ENCODE data around the gene UBE2O.

UBE2O gene

GRCh38 chr17:76437467-76438402 is 15.2 kb downstream of the UBE2O start:
- DNase-seq: no peak

- DNase-seq: no peak
Observed at GRCh38 chr17:76435751-76436150, 17.2 kb downstream of the UBE2O start.

DNA sequence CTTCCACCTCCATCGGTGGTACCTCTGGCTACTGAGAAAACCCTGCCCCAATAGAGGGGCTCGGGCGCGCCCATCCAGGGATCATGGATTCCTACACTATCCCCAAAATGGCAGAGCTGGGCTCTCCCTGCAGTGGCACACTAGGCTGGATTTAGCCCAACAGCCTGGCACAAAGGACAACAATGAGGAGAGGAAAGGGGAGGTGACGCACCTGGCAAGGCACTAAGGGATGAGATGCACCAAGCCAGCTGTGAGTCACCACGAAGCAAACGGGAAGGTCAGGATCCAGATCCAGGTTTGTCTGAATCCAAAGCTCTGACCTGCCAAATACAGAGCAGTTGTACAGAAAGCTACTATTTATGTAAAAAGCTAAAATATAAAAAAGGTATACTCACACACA is 18.1 kb downstream of the UBE2O start:
- DNase-seq: no peak

DNA sequence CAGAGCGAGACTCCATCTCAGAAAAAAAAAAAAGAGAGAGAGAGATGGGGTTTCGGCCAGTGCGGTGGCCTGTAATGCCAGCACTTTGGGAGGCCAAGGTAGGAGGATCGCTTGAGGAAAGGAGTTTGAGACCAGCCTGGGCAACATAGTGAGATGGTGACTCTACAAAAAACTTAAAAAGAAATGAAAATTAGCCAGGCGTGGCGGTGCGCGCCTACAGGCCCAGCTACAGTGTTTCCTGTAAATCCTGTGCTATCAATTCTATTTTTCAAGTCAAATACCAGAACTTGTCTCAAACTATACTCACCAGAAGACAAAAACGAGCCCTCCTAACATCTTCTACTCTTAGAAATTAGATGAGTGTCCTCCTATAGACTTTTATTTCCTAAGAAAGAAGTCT is 19.3 kb downstream of the UBE2O start:
- no peak for DNase-seq

GRCh38 chr17:76432712-76433336 is 20.1 kb downstream of the UBE2O start:
- DNase-seq: no peak

GRCh38 chr17:76432004-76432403 is 20.9 kb downstream of the UBE2O start:
- DNase-seq: no peak

DNA sequence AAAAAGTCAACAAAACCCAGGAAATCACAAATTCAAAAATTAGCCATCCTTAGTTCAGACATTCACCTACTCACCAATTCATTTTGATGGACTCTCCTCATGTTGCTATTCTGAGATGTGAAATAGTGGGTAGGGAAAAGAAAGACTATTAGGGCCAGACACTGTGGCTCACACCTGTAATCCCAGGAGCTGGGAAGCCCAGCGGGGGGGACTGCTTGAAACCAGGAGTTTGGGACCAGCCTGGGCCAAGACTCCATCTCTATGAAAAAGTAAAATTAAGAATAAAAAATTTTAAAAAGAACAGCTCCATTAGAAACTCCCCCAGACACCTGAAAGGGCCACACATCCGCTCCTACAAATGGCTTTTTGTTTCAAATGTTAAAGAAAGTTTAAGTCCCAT is 21.4 kb downstream of the UBE2O start:
- no peak for DNase-seq

DNA sequence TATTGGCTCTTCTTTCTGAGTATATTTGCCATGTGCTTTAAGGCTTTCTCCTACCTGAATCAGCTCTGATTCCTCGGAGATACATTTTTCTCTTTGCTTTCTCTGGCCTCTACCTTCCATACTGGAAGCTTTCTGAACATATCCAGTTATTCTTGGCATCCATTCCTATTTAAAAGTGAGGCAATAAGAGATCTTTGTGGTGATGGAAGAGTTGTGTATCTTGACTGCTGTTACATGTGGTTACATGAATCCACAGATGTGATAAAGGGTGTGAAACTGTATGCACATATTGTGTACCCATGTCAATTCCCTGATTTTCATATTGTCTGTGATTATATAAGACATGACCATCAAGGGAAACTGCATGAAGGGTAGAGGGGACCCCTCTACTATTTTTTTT is 24.4 kb downstream of the UBE2O start:
- no peak for DNase-seq

DNA sequence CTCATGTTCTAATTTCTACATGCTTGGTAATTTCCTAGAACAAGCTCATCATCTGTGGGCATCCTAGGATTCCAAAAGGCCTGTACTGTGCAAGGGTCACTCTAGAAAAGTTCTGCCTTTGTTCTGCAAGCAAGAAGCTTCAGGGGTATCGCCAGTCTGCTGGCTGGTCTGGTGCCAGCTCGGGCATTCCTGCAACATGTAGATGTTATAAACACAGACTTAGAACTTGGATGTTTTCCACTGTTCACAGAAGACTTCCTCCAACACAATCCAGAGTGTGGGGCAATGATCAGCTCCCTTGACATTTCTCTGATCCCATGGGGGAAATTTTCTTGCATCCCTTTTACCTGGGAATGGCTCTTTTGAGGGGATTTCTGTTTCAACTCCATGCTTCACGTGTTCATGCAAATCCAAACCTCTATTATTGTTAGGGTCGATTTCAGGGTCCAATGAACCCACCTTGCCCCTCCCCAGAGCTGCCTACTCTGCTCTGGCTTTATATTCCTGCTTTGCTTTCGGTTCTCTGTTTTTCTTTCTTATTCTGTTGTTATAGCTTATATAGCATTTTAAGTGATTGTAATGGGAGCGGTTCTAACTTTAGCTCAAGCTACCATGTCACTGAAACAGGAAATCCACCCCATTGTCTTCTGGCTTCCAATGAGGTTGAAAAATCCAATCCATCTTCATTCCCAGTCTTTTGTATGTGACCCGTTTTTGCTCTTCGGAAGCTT is 25.3 kb downstream of the UBE2O start:
- no peak for DNase-seq

DNA sequence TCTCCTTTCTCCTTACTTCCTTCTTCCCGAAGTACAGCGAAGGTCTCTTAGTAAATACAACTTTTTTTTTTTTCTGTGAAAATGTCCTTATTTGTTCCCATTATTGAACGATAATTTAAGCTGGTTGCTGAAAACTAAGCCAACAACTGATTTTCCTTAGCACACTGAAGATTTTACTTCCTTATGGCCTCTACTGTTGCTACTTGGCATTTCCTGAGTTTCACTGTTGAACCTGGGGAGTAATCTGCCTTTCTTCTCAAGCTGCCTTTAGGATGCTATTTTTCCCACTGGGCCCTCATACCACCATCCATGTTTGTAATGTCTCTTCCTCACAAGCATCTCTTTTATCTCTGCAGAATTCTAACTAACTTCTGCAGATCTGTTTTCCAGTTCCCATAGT is 26.1 kb downstream of the UBE2O start:
- no peak for DNase-seq

DNA sequence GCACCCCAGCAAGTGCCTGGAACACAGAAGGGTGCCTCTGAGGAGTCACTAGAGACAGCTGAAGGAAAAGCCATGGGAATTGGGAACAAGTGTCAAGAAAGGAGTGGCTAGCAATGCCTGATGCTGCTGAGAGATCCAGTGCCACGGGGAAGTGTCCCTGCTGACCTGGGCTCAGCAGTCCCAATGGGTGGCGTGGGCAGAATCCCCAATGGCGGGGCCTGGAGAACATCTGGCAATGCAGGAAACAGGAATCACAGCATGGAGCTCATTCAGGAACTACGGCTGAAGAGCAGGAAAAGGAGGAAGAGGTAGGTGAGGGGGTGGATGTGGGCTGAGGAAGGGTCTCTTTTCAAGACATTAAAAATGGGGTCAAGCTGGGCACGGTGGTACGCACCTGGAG is 30.1 kb downstream of the UBE2O start:
- DNase-seq: no peak

- DNase-seq: no peak
Observed at GRCh38 chr17:76422406-76422805, 30.5 kb downstream of the UBE2O start.

GRCh38 chr17:76421044-76421407 is 31.9 kb downstream of the UBE2O start:
- no peak for DNase-seq

DNA sequence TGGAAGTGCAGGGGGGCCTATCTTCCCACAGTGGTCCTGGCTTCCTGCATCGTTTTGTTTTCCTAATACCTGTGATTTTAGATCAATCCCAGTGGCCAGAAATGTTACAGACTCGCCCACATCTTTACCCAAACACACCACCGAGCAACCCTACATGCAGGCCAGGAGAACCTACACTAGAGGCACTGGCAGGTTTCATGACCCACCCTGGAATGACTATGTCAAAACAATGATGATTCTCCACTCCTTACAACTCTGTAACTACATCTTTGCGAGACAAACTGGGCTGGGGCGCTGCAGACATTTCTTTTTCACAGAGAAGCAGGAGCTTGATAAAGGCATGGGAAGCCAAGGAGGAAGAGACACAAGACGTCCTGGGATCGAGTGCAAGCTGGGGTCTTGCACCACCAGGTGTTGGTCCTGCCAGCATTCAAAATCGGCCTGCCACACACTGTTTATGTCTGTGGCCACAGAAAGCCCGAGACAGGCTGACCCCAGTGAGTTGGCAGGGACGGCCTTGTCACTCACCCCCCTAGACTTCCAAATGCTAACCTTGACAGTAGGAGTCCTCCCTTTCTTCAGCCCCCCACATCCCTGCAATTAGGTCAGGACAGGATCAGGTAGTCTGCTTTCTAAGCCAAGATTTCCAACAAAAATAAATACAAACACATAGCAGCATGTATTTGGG is 32.5 kb downstream of the UBE2O start:
- no peak for DNase-seq

GRCh38 chr17:76419576-76420260 is 33.2 kb downstream of the UBE2O start:
- DNase-seq: no peak

- DNase-seq: no peak
Observed at GRCh38 chr17:76417499-76418143, 35.3 kb downstream of the UBE2O start.

DNA sequence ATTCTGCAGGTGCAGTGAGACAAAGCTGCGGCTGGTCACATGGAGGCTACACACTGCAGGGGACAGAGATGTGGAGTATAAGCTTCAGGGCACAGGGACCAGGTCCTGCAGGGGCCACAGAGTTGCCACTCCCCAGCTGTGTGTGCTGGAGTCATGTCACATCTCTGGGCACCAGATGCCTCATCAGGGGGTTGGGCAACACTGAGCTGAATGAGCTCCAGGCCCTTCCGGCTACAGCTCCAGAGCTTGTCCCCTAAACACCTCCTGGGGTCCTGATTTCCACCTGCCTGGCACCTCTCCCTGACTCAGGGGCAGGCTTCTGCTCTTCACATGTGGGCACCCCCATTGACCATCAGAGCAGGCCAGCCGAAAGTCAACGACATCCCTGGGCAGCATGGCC is 36.1 kb downstream of the UBE2O start:
- no peak for DNase-seq

DNA sequence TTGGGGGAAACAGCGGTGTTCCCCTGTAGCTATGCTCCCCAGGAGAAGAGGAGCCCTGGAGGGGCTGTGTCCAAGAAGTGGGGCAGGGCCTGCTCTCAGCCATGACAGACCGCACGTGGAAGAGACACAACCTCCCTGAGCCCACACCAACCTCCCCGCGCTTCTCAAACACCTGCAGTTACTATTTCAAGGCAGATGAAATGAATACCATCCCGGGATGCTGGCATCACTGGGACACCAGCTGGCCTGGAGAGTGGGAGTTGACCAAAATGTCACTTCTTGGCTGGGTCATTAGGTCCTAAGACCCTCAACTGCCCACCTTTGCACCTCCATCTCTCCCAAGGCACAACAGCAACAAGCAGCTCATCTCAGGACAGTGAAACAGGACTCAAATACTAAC is 36.5 kb downstream of the UBE2O start:
- DNase-seq: no peak

- no peak for DNase-seq
Observed at GRCh38 chr17:76415786-76416185, 37.2 kb downstream of the UBE2O start.

DNA sequence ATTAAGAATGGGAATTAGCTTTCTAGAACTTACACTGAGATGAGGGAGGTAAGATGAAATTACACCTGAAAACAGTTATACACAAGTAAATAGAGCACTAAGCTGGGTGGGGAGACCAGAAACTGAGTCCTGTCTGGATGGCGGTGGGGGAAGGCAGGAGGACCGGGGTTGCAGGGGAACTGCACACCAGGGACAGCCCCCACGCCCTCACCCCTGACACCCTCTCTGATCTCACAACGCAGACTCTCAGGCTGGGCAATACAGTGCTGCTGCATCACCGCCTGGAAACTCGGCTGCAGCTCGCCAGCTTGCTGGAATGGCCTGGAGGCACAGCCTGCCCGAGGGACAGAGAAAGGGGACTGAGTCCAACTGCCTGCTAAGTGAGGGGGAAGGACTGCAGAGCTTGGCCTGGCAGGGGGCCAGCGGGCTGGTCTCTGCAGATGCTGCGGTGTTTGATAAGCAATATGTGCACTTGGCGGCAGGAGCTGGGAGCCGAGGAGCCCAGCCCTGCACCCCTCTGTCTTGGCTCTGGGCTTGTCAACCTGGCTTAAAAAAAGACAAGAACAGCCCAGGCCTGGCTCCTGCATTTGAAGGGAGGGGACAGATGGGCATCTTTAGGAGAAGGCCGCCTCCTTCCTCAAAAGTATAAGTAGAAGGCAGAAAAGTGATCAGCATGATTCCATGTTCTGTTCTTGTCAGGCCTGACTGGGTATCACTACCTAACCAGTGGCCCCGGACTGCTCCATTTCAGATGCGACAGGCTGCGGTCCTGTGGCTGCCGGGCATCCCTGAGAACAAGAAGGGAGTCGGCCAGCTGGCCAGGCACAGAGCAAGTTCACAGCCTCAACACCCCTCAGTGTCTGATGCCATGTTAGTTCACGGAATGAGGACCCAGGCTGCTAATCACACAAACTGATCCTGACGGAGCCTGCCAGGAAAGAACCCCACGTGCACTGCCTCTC is 38.3 kb downstream of the UBE2O start:
- DNase-seq: no peak

GRCh38 chr17:76411247-76411646 is 41.7 kb downstream of the UBE2O start:
- DNase-seq: no peak
